IPS DF 4.7 (cell line): Measurements from ENCODE around the gene CITED2.
"Not testable (repeated sequence)": the region's sequence is repeated elsewhere in the genome, so short reads cannot be mapped to it uniquely, and the experiment has no call there.

Experiments
- DNase-seq: peaks from one replicate; pipeline ENCODE4 v3.0.0-alpha.2; 2013; ENCODE audit warnings: low spot score; ENCODE audit errors: extremely low read depth

CITED2 gene, protein sequence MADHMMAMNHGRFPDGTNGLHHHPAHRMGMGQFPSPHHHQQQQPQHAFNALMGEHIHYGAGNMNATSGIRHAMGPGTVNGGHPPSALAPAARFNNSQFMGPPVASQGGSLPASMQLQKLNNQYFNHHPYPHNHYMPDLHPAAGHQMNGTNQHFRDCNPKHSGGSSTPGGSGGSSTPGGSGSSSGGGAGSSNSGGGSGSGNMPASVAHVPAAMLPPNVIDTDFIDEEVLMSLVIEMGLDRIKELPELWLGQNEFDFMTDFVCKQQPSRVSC

GRCh38 chr6:139374357-139375225, at the start of gene CITED2:
TSS of gene CITED2 (minus strand) at chr6:139374648. CDS start at chr6:139373944, 704 bp downstream.
- no peak for DNase-seq

DNA sequence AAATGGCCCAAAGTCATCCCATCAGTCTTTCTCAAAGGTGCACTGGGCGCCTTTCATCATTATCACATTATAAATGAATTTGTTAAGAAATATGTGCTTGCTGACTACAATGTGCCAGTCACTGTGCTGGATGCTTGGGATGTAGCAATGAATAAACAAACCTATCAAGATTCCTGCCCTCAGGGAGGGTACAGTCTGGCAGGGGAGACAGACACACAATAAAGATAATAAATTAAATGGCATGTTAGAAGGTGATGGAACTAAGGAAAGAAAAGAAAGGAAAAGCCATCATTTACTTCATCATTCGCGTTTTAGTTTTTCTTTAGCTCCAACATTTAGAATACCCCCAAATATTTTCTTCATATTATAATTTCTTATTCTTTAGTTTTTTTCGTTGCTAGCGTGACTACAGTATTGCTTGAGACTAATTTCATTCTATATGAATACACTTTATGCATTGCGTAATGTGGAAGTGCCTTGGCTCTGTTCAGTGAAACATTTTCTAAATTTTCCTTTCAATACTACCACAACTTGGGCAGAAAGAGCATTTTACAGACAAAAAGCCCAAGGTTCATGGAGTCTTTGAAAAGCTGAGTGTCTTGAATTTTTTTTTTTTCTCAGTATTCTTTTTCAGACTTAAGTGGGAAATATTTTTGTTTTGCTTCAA, 48.7 kb upstream of the CITED2 start:
- no peak for DNase-seq

DNA sequence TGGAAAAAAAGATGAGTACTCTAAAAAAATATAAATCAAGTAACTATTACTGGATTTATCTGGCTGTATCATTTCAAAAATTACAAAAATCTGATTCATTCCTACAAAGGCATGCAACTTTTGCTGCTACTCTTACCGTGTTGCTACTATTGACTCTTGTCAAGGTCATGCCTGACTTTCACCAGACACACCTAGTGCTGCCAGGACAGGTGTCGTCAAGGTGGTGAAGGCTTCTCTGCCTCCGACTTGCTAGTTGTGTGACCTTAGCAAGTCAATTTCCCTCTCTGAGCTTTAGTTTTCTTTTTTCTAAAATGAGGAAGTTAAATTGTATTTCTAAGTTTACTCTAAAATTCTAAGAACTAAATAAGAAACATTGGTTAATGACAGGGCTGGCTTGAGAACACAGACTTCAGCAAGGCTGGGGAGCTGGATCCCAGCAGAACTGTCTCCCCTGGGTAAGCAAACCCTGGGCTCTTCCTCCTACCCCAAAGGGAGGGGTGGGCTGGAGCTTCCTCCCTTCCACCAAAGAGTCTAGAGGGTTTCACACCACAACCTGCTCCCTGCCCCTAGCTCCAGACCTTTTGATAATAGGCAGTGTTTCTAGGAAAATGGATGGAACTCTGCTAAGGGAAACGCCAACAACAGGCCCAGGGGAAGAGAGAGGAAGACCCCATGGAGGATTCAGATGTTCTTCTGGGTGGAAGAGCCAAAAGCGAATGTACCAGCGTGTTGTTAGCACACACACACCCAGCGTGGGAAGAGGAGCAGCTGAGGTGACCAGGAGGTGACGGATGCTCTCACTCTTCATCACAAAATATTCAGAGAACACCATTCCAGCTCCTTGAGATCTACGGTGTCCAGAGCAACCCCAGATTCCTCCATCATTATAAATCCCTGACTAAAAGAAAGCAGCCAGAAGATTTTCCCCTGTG, 47.9 kb upstream of the CITED2 start:
- DNase-seq: no peak

DNA sequence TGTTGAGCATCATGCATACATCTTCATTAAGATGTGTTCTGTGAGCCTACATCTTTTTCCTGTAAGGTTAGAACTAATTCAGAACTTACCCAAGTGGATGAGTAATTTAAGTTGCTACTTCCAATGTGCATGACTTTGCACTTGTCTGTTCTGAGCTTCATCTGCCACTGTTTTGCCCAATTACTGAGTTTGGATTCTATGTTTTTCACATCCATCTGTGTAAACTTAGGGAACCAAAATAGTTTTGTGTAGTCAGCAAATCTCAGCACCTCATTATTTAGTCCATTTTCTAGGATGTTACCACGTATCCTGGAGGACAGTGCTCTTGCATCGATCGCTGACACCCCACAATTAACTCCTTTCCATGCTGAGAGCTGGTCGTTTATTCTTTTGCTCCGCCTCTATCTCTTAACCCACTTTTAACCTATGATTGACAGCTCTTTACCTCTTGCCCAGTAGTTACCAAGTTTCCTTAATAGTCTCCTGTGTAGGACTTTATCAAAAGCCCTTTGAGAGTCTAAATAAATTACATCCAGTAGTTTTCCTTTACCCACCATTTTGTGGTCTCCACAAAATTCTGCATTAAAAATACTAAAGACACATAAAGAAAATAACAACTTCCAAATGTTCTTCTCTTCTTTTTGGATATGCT, 44.2 kb upstream of the CITED2 start:
- no peak for DNase-seq

GRCh38 chr6:139416146-139416545, 41.7 kb upstream of the CITED2 start:
- DNase-seq: no peak

GRCh38 chr6:139415365-139415764, 40.9 kb upstream of the CITED2 start:
- no peak for DNase-seq

- not testable (repeated sequence) for DNase-seq
Observed at GRCh38 chr6:139412103-139412502, 37.7 kb upstream of the CITED2 start.

- DNase-seq: no peak
Observed at GRCh38 chr6:139409026-139409425, 34.6 kb upstream of the CITED2 start.

- no peak for DNase-seq
Observed at GRCh38 chr6:139407718-139408222, 33.3 kb upstream of the CITED2 start.

DNA sequence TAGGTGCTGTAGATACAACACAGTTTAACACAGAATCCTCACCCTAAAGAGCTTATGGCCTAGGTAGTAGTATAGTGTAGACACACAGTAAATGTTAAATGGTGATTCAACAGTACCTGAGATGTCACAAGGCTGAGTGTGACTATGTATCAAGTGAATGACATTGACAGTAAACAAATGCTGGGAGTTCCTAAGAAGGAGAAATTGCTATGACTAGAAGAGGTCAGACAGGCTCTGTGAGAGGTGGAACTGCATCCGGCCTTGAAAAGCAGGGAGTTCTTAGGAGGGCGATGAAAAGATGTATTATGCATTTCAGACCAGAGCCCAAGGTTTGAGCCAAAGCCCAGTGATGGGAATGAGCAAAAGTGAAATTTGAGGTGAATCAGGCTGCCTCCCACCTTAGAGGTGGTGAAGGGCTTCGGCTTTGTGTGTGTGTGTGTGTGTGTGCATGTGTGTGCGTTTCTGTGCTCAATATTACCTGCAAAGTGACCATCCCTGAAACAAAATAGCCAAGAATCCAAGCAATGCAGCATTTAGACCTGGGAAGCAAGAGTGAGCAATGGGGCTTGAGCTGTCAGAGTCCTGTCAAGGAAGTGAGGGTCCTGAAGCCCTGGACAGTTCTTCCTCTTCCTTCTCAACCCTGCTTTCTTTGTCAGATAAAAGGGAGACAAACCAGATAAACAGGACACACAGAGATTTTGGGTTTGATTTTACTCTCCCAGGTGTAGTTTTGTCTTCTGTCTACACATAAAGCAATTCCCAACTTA, 32.3 kb upstream of the CITED2 start:
- DNase-seq: no peak

DNA sequence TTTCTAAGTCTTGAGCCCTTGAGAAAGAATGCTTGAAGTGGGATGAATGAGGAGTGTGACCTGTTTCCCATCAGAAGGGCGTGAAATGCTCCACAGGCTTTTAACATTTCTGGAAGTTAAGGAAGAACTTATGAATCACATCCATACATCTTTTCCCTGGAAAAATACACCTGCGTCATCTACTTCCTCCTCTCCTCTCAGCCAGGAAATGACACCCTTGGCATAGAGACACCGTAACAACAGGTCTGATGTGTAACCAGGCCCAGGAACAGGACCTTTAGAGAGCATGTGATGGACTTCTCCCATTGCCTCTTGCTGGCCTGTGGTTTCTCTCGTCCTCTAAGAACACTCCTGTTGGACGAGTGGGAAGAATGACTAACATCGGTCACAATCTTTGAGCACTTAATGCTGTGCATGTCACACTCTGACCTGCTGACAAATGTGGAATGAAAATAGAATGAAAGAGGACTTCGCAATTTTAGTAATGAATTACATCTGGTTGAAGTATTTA, 28.5 kb upstream of the CITED2 start:
- DNase-seq: no peak

DNA sequence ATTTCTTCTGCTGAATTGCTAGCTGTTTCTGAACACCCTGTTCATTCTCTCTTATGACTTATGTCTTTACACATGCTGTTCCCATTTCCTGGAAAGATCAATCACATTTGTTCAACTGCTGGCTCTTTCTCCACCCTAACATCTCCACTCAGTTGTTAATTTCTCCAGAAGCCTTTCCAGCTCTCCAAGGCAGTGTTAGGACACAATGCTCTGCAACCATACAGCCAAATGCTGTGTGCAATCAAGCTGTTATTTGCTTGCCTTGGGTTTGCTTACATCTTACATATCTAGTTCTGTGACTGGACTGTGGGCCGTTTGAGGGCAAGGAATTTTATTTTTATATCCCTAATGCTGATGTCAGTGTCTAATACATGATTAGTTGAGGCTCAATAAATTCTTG, 24.2 kb upstream of the CITED2 start:
- DNase-seq: no peak

- DNase-seq: no peak
Observed at GRCh38 chr6:139395891-139396301, 21.4 kb upstream of the CITED2 start.

DNA sequence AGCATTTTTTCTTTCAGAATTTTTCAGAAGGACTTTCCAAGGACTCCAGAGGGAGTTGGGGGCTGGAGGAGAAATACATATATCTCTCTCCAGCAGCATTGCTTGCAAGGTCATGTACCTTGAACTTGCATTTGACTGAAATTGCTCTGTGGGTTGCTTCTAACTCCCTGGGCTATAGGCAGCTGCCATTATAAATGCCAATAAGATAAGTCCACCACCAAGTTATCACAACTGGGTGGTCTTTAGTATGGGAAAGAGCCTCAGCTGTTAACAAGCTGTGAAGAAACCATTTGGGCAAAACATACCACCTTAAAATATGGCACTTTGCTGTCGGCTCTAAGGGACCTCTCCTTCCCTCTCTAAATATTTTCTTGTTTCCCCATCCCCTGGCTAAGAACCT, 20.9 kb upstream of the CITED2 start:
- no peak for DNase-seq

DNA sequence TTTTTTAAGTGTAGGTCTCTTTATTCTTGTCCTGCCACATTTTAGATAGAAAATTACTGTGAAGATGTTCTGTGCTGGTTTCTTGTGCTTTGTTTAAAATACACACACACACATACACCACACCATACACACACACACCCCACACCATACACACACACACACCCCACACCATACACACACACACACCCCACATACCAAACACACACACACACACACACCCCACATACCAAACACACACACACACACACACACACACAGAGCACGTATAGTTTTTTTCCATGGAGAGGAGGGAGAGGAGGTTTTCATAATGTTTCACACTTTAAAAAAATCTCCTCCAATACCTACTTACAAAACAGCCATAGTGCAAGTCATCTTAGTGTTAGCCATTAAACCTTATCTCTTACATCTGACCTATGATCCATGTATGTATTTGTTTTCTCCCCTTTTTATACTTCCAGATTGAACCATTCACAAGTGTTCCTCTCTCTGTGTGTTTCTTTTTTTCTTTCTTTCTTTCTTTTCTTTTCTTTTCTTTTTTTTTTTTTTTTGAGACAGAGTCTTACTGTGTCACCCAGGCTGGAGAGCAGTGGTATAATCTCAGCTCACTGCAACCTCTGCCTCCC, 19.7 kb upstream of the CITED2 start:
- no peak for DNase-seq

GRCh38 chr6:139392794-139393193, 18.3 kb upstream of the CITED2 start:
- no peak for DNase-seq

DNA sequence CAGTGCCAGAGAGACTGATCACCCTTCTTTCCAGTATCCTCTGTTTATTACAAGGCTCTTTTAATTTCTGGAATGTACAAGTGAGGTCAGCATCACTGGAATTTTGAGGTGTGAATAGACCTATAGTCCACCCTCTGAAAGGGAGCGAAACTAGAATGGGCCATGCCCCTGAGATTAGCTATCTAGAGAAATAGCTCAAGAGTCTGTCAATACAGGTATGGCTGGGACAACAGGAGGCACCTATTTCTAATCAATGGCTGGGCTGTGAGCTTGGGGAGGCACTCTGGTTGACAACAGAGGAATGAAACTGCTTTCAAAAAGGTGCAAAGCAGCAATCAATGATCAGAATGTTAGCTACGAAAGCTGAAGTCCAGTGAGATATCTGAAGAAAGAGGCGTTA, 17.3 kb upstream of the CITED2 start:
- no peak for DNase-seq

GRCh38 chr6:139390447-139390846, 16.0 kb upstream of the CITED2 start:
- no peak for DNase-seq

DNA sequence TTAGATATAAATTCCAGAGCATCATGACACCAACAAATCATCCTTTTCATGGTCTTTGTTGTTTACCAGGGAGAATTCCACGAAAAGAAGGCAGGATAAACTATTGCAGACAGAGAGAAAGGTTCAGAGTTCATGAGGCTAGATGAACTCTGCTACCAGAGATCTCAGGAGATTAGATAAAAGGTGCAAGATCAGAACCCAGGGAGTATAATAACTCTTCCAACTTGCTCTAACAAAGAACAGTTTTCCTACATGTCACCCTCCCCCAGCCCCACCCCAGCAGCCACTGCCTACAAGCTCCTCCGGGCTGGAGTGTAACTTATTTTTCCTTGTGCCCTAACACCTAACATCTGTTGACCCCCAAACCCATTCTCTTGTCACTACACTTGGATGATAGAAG, 13.9 kb upstream of the CITED2 start:
- no peak for DNase-seq
